ENCODE results near the gene CAMK2N2. TPM values are rescaled to one million over a fixed set of nuclear protein-coding genes. Genes with fewer than 3 reads are reported as not detected.

CAMK2N2 gene
- total and polyA plus RNA-seq, 4 donors: 0.03 to 0.58 (median 0.17) TPM

- Histone ChIP-seq H3K27me3 (ENCODE audit: control insufficient read depth in 3 of 3, insufficient read depth in 3 of 3, low read length in 2 of 3) (peaks cover 0 to 4% (median 0%) of the 10 kb centered on the region in 3 donors), H3K4me3 (no peak overlapping the region), H3K27ac (ENCODE audit: low read depth in 1 of 2, low read length in 1 of 2) (no peak overlapping the region), H3K4me1 (ENCODE audit: control insufficient read depth in 5 of 5, insufficient read depth in 5 of 5, low read length in 5 of 5) (no peaks in the 10 kb centered on the region), H3K36me3 (ENCODE audit: control insufficient read depth in 4 of 4, insufficient read depth in 4 of 4, low read length in 4 of 4) (no peaks in the 10 kb centered on the region), H3K9ac (ENCODE audit: insufficient read depth in 1 of 2, low read length in 2 of 2) (no peak overlapping the region), H3K9me3 (ENCODE audit: control insufficient read depth in 4 of 4, insufficient read depth in 3 of 4, low read length in 3 of 4) (no peaks in the 10 kb centered on the region)
- DNase-seq (no peak), ATAC-seq (ENCODE audit: insufficient read depth, low FRiP score) (no peak)
- WGBS, 2 donors: 87 to 94% methylated on average over 10 of the region's 10 CpGs
- TF ChIP-seq CTCF (IDR thresholded peaks at IDR 0.05; ENCODE audit: control extremely low read depth, extremely low read depth): no peak
Observed at GRCh38 chr3:184290331-184290730, 29.0 kb upstream of the CAMK2N2 start.

GRCh38 chr3:184289426-184289938 is 28.1 kb upstream of the CAMK2N2 start:
- Histone ChIP-seq H3K9ac (ENCODE audit: insufficient read depth in 1 of 2, low read length in 2 of 2) (no peak overlapping the region), H3K4me3 (no peak overlapping the region), H3K36me3 (ENCODE audit: control insufficient read depth in 4 of 4, insufficient read depth in 4 of 4, low read length in 4 of 4) (no peaks in the 10 kb centered on the region), H3K27me3 (ENCODE audit: control insufficient read depth in 3 of 3, insufficient read depth in 3 of 3, low read length in 2 of 3) (no peaks in the 10 kb centered on the region), H3K4me1 (ENCODE audit: control insufficient read depth in 5 of 5, insufficient read depth in 5 of 5, low read length in 5 of 5) (peaks cover 0 to 3% (median 0%) of the 10 kb centered on the region in 5 donors), H3K9me3 (ENCODE audit: control insufficient read depth in 4 of 4, insufficient read depth in 3 of 4, low read length in 3 of 4) (no peaks in the 10 kb centered on the region), H3K27ac (ENCODE audit: low read depth in 1 of 2, low read length in 1 of 2) (no peak overlapping the region)
- WGBS, 2 donors: 11 to 16% methylated on average over 10 of the region's 10 CpGs
- no peak for TF ChIP-seq CTCF (IDR thresholded peaks at IDR 0.05; ENCODE audit: control extremely low read depth, extremely low read depth)
- peak; percentile 12 to 37 (median 32) for DNase-seq
- peak; percentile 35 for ATAC-seq (ENCODE audit: insufficient read depth, low FRiP score)

GRCh38 chr3:184284696-184285095 is 23.3 kb upstream of the CAMK2N2 start:
- H3K4me3 ChIP-seq: no peak overlapping the region
- 31 to 33% methylated on average over 4 of the region's 4 CpGs for WGBS, 2 donors
- no peak for TF ChIP-seq CTCF (IDR thresholded peaks at IDR 0.05; ENCODE audit: control extremely low read depth, extremely low read depth)
- no peaks in the 10 kb centered on the region for H3K9me3 ChIP-seq (ENCODE audit: control insufficient read depth in 4 of 4, insufficient read depth in 3 of 4, low read length in 3 of 4)
- H3K36me3 ChIP-seq (ENCODE audit: control insufficient read depth in 4 of 4, insufficient read depth in 4 of 4, low read length in 4 of 4): no peaks in the 10 kb centered on the region
- H3K27me3 ChIP-seq (ENCODE audit: control insufficient read depth in 3 of 3, insufficient read depth in 3 of 3, low read length in 2 of 3): peaks cover 0 to 5% (median 0%) of the 10 kb centered on the region in 3 donors
- peaks cover 0 to 3% (median 0%) of the 10 kb centered on the region in 5 donors for H3K4me1 ChIP-seq (ENCODE audit: control insufficient read depth in 5 of 5, insufficient read depth in 5 of 5, low read length in 5 of 5)
- ATAC-seq (ENCODE audit: insufficient read depth, low FRiP score): peak; percentile 48
- H3K27ac ChIP-seq (ENCODE audit: low read depth in 1 of 2, low read length in 1 of 2): no peak overlapping the region
- no peak overlapping the region for H3K9ac ChIP-seq (ENCODE audit: insufficient read depth in 1 of 2, low read length in 2 of 2)
- peak; percentile 76 to 81 (median 77) for DNase-seq

- TF ChIP-seq CTCF (IDR thresholded peaks at IDR 0.05; ENCODE audit: control extremely low read depth, extremely low read depth): no peak
- peaks cover 0 to 3% (median 0%) of the 10 kb centered on the region in 5 donors for H3K4me1 ChIP-seq (ENCODE audit: control insufficient read depth in 5 of 5, insufficient read depth in 5 of 5, low read length in 5 of 5)
- 94 to 97% methylated on average over 8 of the region's 8 CpGs for WGBS, 2 donors
- no peak for DNase-seq
- no peak overlapping the region for H3K4me3 ChIP-seq
- no peaks in the 10 kb centered on the region for H3K9me3 ChIP-seq (ENCODE audit: control insufficient read depth in 4 of 4, insufficient read depth in 3 of 4, low read length in 3 of 4)
- no peak overlapping the region for H3K9ac ChIP-seq (ENCODE audit: insufficient read depth in 1 of 2, low read length in 2 of 2)
- no peak for ATAC-seq (ENCODE audit: insufficient read depth, low FRiP score)
- peaks cover 0 to 5% (median 5%) of the 10 kb centered on the region in 3 donors for H3K27me3 ChIP-seq (ENCODE audit: control insufficient read depth in 3 of 3, insufficient read depth in 3 of 3, low read length in 2 of 3)
- no peak overlapping the region for H3K27ac ChIP-seq (ENCODE audit: low read depth in 1 of 2, low read length in 1 of 2)
- no peaks in the 10 kb centered on the region for H3K36me3 ChIP-seq (ENCODE audit: control insufficient read depth in 4 of 4, insufficient read depth in 4 of 4, low read length in 4 of 4)
Observed at GRCh38 chr3:184283681-184284080, 22.3 kb upstream of the CAMK2N2 start.

Measured in lung (tissue), 12 donors.